HepG2 (cell line): Measurements from ENCODE around the gene TNFRSF6B. TPM values are rescaled to one million over a fixed set of nuclear protein-coding genes. Genes with fewer than 3 reads are reported as not detected.

ENCODE experiments used
- NFYC ChIP-seq: IDR thresholded peaks from 2 replicates; pipeline ENCODE4 v1.6.1; 2016; ENCODE audit warnings: missing genetic modification reagents, missing compliant biosample characterization
- RFX3 ChIP-seq: IDR thresholded peaks from 2 replicates; pipeline ENCODE4 v1.6.1; 2016; ENCODE audit warnings: missing biosample characterization, missing genetic modification reagents
- ZBTB7A ChIP-seq: sonication (generic); formaldehyde crosslinking; IDR thresholded peaks from 2 replicates; pipeline ENCODE4 v1.8.0; 2022; ENCODE audit warnings: mild to moderate bottlenecking, missing genetic modification reagents
- ZNF569 ChIP-seq: sonication (generic); formaldehyde crosslinking; IDR thresholded peaks from 2 replicates; pipeline ENCODE4 v1.5.0; 2020; ENCODE audit warnings: mild to moderate bottlenecking, missing genetic modification reagents, moderate library complexity, borderline replicate concordance
- ZNF747 ChIP-seq: sonication (generic); formaldehyde crosslinking; IDR thresholded peaks from 2 replicates; pipeline ENCODE4 v1.8.1; 2023; ENCODE audit warnings: missing genetic modification reagents, mild to moderate bottlenecking, borderline replicate concordance
- ZNF768 ChIP-seq: sonication (generic); formaldehyde crosslinking; IDR thresholded peaks from 2 replicates; pipeline ENCODE4 v1.4.0; 2020; ENCODE audit warnings: missing genetic modification reagents
- polyA plus RNA-seq, 8 experiments: library from polyadenylated mRNA; depleted of rRNA in 3 of 8; stranded (reverse) in 7 of 8; unstranded in 1 of 8; fragments of >200 nt; fragmentation: Illumina TruSeq in 4 of 8; extraction: Trizol in 4 of 8; gene quantifications; 2 replicates each; pipeline versions ENCODE4 v1.2.1 to v1.2.3, GENCODE V29; 2011 to 2016; ENCODE audit warnings: low read depth in 4 of 8, missing spikeins in 1 of 8, mixed read lengths in 1 of 8; ENCODE audit not compliant: insufficient read depth in 1 of 8
- total RNA-seq, 5 experiments: library from RNA; depleted of rRNA; stranded (reverse); fragments of >200 nt; fragmentation: Illumina TruSeq; extraction: Trizol; gene quantifications; 2 replicates each; pipeline ENCODE4 v1.2.3, GENCODE V29; 2016; ENCODE audit warnings: low read depth in 1 of 5
- TF ChIP-seq, protein P1 (sequence below): sonication (generic); formaldehyde crosslinking; IDR thresholded peaks from 2 replicates; pipeline ENCODE4 v1.4.0; 2020; ENCODE audit warnings: mild to moderate bottlenecking, missing genetic modification reagents
- TF ChIP-seq, protein P2 (sequence below): IDR thresholded peaks from 2 replicates; pipeline ENCODE4 v1.6.1; 2016; ENCODE audit warnings: missing biosample characterization, missing genetic modification reagents, low read depth
- TF ChIP-seq, protein P3 (sequence below): sonication (generic); formaldehyde crosslinking; IDR thresholded peaks from 2 replicates; pipeline ENCODE4; 2020; ENCODE audit warnings: missing genetic modification reagents, mild to moderate bottlenecking, borderline replicate concordance
- TF ChIP-seq, protein P4 (sequence below), 2 experiments: sonication (generic) in 1 of 2; formaldehyde crosslinking in 1 of 2; IDR thresholded peaks; 2 replicates each; pipeline versions ENCODE4 v1.4.0 to v1.6.1; 2016 to 2020; ENCODE audit warnings: borderline replicate concordance in 1 of 2, low read depth in 1 of 2, mild to moderate bottlenecking in 1 of 2, missing genetic modification reagents in 1 of 2
- TF ChIP-seq, protein P5 (sequence below): sonication (generic); formaldehyde crosslinking; IDR thresholded peaks from 2 replicates; pipeline ENCODE4 v1.8.0; 2022; ENCODE audit warnings: mild to moderate bottlenecking, missing genetic modification reagents
- TF ChIP-seq, protein P6 (sequence below), 2 experiments: sonication (generic) in 1 of 2; formaldehyde crosslinking in 1 of 2; IDR thresholded peaks; 2 replicates each; pipeline versions ENCODE4 v1.5.1 to v1.6.1; 2011 to 2020; ENCODE audit warnings: borderline replicate concordance in 1 of 2, low read depth in 1 of 2, low read length in 1 of 2, mild to moderate bottlenecking in 1 of 2, missing genetic modification reagents in 1 of 2, moderate library complexity in 1 of 2

Gene TNFRSF6B
- total and polyA plus RNA-seq, 2 of the 13 experiments (the other 11 are each of a cell fraction or from before 2014, with no cell fraction given): 0.24 TPM; not detected in 1

DNA sequence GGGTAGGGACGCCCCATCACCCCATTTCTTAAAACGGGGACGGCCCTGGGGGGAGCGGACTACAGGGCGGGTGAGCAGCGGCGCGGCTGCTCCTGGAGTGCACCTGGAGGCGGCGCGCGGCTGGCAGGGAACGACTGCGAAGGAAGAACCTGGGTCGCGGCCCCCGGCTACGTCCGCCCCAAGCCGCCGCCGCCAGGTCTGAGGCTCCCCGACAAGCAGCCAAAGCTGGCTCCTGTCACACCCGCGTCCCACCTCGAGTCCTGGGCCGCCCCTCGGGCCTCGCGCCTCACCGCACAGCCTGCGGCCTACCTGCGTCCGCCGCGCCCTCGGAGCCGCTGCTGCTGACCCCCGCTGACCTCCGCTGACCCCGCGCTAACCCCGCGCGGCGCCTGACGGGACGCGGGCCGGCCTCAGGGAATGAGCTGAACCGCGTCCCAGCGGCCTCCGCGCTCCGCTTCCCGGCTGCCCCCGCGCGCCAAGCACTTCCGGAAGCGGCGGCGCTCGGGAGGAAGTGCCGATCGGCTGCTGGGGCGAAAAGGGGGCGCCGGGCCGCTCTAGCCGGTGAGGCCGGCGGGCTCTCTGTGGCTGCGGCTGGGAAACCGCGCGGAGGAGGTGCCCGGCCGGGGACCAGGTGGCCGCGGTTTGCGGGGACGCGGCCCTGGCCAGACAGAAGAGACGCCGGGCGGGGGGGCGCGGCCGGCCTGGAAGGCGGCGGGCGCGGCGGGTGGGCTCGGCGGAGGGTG lies 11.3 kb downstream of the TNFRSF6B start, which contains the start of the genes ARFRP1 and ZGPAT (continued):
- TF ChIP-seq, protein P1, sequence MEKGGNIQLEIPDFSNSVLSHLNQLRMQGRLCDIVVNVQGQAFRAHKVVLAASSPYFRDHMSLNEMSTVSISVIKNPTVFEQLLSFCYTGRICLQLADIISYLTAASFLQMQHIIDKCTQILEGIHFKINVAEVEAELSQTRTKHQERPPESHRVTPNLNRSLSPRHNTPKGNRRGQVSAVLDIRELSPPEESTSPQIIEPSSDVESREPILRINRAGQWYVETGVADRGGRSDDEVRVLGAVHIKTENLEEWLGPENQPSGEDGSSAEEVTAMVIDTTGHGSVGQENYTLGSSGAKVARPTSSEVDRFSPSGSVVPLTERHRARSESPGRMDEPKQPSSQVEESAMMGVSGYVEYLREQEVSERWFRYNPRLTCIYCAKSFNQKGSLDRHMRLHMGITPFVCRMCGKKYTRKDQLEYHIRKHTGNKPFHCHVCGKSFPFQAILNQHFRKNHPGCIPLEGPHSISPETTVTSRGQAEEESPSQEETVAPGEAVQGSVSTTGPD: no peak
- TF ChIP-seq, protein P2, sequence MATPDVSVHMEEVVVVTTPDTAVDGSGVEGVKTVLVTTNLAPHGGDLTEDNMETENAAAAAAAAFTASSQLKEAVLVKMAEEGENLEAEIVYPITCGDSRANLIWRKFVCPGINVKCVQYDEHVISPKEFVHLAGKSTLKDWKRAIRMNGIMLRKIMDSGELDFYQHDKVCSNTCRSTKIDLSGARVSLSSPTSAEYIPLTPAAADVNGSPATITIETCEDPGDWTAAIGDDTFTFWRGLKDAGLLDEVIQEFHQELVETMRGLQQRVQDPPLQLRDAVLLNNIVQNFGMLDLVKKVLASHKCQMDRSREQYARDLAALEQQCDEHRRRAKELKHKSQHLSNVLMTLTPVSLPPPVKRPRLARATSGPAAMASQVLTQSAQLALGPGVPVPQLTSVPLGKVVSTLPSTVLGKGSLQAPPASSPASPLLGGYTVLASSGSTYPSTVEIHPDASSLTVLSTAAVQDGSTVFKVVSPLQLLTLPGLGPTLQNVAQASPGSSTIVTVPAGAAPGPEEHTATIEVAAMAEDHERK (CRISPR knock-in tag): peak; percentile 96
- TF ChIP-seq ZNF569 (CRISPR knock-in tag) (no peak), RFX3 (CRISPR knock-in tag) (no peak), ZNF768 (CRISPR knock-in tag) (peak; percentile 85), NFYC (CRISPR knock-in tag) (peak; percentile 57; the same call in 1 of the 2 replicates), ZNF747 (CRISPR knock-in tag) (peak; percentile 96), ZBTB7A (peak; percentile 83)
- TF ChIP-seq, protein P3, sequence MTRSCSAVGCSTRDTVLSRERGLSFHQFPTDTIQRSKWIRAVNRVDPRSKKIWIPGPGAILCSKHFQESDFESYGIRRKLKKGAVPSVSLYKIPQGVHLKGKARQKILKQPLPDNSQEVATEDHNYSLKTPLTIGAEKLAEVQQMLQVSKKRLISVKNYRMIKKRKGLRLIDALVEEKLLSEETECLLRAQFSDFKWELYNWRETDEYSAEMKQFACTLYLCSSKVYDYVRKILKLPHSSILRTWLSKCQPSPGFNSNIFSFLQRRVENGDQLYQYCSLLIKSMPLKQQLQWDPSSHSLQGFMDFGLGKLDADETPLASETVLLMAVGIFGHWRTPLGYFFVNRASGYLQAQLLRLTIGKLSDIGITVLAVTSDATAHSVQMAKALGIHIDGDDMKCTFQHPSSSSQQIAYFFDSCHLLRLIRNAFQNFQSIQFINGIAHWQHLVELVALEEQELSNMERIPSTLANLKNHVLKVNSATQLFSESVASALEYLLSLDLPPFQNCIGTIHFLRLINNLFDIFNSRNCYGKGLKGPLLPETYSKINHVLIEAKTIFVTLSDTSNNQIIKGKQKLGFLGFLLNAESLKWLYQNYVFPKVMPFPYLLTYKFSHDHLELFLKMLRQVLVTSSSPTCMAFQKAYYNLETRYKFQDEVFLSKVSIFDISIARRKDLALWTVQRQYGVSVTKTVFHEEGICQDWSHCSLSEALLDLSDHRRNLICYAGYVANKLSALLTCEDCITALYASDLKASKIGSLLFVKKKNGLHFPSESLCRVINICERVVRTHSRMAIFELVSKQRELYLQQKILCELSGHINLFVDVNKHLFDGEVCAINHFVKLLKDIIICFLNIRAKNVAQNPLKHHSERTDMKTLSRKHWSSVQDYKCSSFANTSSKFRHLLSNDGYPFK: peak; percentile 60; the same call in 1 of the 2 replicates
- TF ChIP-seq, protein P4, sequence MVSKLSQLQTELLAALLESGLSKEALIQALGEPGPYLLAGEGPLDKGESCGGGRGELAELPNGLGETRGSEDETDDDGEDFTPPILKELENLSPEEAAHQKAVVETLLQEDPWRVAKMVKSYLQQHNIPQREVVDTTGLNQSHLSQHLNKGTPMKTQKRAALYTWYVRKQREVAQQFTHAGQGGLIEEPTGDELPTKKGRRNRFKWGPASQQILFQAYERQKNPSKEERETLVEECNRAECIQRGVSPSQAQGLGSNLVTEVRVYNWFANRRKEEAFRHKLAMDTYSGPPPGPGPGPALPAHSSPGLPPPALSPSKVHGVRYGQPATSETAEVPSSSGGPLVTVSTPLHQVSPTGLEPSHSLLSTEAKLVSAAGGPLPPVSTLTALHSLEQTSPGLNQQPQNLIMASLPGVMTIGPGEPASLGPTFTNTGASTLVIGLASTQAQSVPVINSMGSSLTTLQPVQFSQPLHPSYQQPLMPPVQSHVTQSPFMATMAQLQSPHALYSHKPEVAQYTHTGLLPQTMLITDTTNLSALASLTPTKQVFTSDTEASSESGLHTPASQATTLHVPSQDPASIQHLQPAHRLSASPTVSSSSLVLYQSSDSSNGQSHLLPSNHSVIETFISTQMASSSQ (IDR thresholded peaks at IDR 0.05; ENCODE audit: low read depth): no peak
- TF ChIP-seq, protein P4 (CRISPR knock-in tag; IDR thresholded peaks at IDR 0.05; ENCODE audit: borderline replicate concordance): peak; percentile 88
- TF ChIP-seq, protein P5, sequence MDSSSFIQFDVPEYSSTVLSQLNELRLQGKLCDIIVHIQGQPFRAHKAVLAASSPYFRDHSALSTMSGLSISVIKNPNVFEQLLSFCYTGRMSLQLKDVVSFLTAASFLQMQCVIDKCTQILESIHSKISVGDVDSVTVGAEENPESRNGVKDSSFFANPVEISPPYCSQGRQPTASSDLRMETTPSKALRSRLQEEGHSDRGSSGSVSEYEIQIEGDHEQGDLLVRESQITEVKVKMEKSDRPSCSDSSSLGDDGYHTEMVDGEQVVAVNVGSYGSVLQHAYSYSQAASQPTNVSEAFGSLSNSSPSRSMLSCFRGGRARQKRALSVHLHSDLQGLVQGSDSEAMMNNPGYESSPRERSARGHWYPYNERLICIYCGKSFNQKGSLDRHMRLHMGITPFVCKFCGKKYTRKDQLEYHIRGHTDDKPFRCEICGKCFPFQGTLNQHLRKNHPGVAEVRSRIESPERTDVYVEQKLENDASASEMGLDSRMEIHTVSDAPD (CRISPR knock-in tag): peak; percentile 92
- TF ChIP-seq, protein P6, sequence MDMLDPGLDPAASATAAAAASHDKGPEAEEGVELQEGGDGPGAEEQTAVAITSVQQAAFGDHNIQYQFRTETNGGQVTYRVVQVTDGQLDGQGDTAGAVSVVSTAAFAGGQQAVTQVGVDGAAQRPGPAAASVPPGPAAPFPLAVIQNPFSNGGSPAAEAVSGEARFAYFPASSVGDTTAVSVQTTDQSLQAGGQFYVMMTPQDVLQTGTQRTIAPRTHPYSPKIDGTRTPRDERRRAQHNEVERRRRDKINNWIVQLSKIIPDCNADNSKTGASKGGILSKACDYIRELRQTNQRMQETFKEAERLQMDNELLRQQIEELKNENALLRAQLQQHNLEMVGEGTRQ (IDR thresholded peaks at IDR 0.05; ENCODE audit: low read depth, low read length): no peak
- TF ChIP-seq, protein P6 (CRISPR knock-in tag; IDR thresholded peaks at IDR 0.05; ENCODE audit: borderline replicate concordance): no peak; the same call in 1 of the 2 replicates
